ENCODE measurements around the gene ZNF511. TPM values are rescaled to one million over a fixed set of nuclear protein-coding genes. Genes with fewer than 3 reads are reported as not detected.

ZNF511 gene
- total and polyA plus RNA-seq, 7 experiments from 2014 or later: 29.6 to 88.1 (median 38.8) TPM

GRCh38 chr10:133326223-133326551 is 17.5 kb downstream of the ZNF511 start:
- intact Hi-C loops (cut with micrococcal nuclease): loop anchor here (5.0 kb wide), 4 partner anchors 66 to 384 kb away; partner anchors contain the start of genes CFAP46 (in 1 of the 2), MTG1 (in 1 of the 2) and SCART1 (in 1 of the 2)
- DNase-seq (no peak), ATAC-seq (no peak)
- Mint-ChIP-seq H3K27me3 (peaks cover 12 to 56% (median 19%) of the 10 kb centered on the region in 5 donors), H3K36me3 (no peaks in the 10 kb centered on the region), H3K4me3 (peak overlapping the region in 9 of 10 donors; percentile 16 to 88 (median 43)), H3K9me3 (peaks cover 0 to 3% (median 0%) of the 10 kb centered on the region in 11 donors), H3K4me1 (peaks cover 4 to 18% (median 12%) of the 10 kb centered on the region in 7 donors), H3K27ac (no peak overlapping the region)
- no peak overlapping the region for H3K27ac ChIP-seq (ENCODE audit: low read depth, low read length)
- ChIA-PET CTCF (interaction anchor here (0.5 to 1.1 kb wide), 2 partner anchors 17 to 183 kb away, joined by 3 read pairs; no protein-coding TSS in a partner anchor), POLR2A (no interaction called here)
- H3K4me1 ChIP-seq (ENCODE audit: control insufficient read depth in 2 of 2, insufficient read depth in 2 of 2, low read length in 2 of 2): peaks cover 8 to 18% of the 10 kb centered on the region in 2 donors
- no peaks in the 10 kb centered on the region for H3K9me3 ChIP-seq (ENCODE audit: control insufficient read depth in 2 of 3, low read length in 3 of 3)
- H3K36me3 ChIP-seq (ENCODE audit: control insufficient read depth in 2 of 3, insufficient read depth in 3 of 3, low read length in 3 of 3): no peaks in the 10 kb centered on the region
- peaks cover 8 to 12% of the 10 kb centered on the region in 2 donors for H3K27me3 ChIP-seq (ENCODE audit: control insufficient read depth in 2 of 2, insufficient read depth in 2 of 2, low read length in 2 of 2)
- H3K4me3 ChIP-seq (ENCODE audit: low read length): no peak overlapping the region

- Histone ChIP-seq H3K27ac (ENCODE audit: low read depth, low read length) (no peak overlapping the region), H3K4me1 (ENCODE audit: control insufficient read depth in 2 of 2, insufficient read depth in 2 of 2, low read length in 2 of 2) (peaks cover 8 to 18% of the 10 kb centered on the region in 2 donors), H3K36me3 (ENCODE audit: control insufficient read depth in 2 of 3, insufficient read depth in 3 of 3, low read length in 3 of 3) (no peaks in the 10 kb centered on the region), H3K27me3 (ENCODE audit: control insufficient read depth in 2 of 2, insufficient read depth in 2 of 2, low read length in 2 of 2) (peaks cover 8 to 12% of the 10 kb centered on the region in 2 donors), H3K9me3 (ENCODE audit: control insufficient read depth in 2 of 3, low read length in 3 of 3) (no peaks in the 10 kb centered on the region), H3K4me3 (ENCODE audit: low read length) (no peak overlapping the region)
- CTCF ChIA-PET: interaction anchor here (0.5 to 1.1 kb wide), 3 partner anchors 16 to 287 kb away, joined by 3 read pairs; no protein-coding TSS in a partner anchor
- no peak for DNase-seq
- peak overlapping the region in 3 of 10 donors; percentile 37 to 88 (median 87) for H3K4me3 Mint-ChIP-seq
- intact Hi-C loops (cut with micrococcal nuclease): loop anchor here (5.0 kb wide), 4 partner anchors 65 to 385 kb away; partner anchors contain the start of genes CFAP46 (in 1 of the 2), MTG1 (in 1 of the 2) and SCART1 (in 1 of the 2)
- H3K27ac Mint-ChIP-seq: peak overlapping the region in 1 of 9 donors; percentile 2
- POLR2A ChIA-PET: interaction anchor here (0.9 to 1.1 kb wide), 2 partner anchors 9 to 35 kb away, joined by 3 read pairs; partner anchors contain the start of gene CALY
- H3K4me1 Mint-ChIP-seq: peaks cover 4 to 18% (median 12%) of the 10 kb centered on the region in 7 donors
- H3K27me3 Mint-ChIP-seq: peaks cover 12 to 63% (median 19%) of the 10 kb centered on the region in 5 donors
- no peak for ATAC-seq
- H3K36me3 Mint-ChIP-seq: no peaks in the 10 kb centered on the region
- peaks cover 0 to 3% (median 0%) of the 10 kb centered on the region in 11 donors for H3K9me3 Mint-ChIP-seq
These were observed 18.3 kb downstream of the ZNF511 start for GRCh38 chr10:133326745-133327650.

GRCh38 chr10:133327651-133328357 is 19.1 kb downstream of the ZNF511 start:
- H3K27me3 ChIP-seq (ENCODE audit: control insufficient read depth in 2 of 2, insufficient read depth in 2 of 2, low read length in 2 of 2): peaks cover 8 to 12% of the 10 kb centered on the region in 2 donors
- ChIA-PET POLR2A (interaction anchor here (0.9 to 1.1 kb wide), 2 partner anchors 8 to 34 kb away, joined by 3 read pairs; partner anchors contain the start of gene CALY), CTCF (interaction anchor here (0.8 to 0.9 kb wide), 2 partner anchors 193 to 286 kb away, joined by 3 read pairs; no protein-coding TSS in a partner anchor)
- peaks cover 8 to 18% of the 10 kb centered on the region in 2 donors for H3K4me1 ChIP-seq (ENCODE audit: control insufficient read depth in 2 of 2, insufficient read depth in 2 of 2, low read length in 2 of 2)
- Mint-ChIP-seq H3K4me3 (peak overlapping the region in 1 of 10 donors; percentile 29), H3K27me3 (peaks cover 12 to 68% (median 19%) of the 10 kb centered on the region in 5 donors), H3K4me1 (peaks cover 4 to 18% (median 12%) of the 10 kb centered on the region in 7 donors), H3K36me3 (no peaks in the 10 kb centered on the region), H3K9me3 (peaks cover 0 to 7% (median 0%) of the 10 kb centered on the region in 11 donors), H3K27ac (peak overlapping the region in 1 of 9 donors; percentile 2)
- no peak overlapping the region for H3K4me3 ChIP-seq (ENCODE audit: low read length)
- ATAC-seq (no peak), DNase-seq (no peak)
- no peak overlapping the region for H3K27ac ChIP-seq (ENCODE audit: low read depth, low read length)
- intact Hi-C loops (cut with micrococcal nuclease): loop anchor here (2.0 to 5.0 kb wide), 6 partner anchors 51 to 386 kb away; partner anchors contain the start of genes CFAP46 (in 1 of the 2), MTG1 (in 1 of the 2), PAOX (in 1 of the 2) and SCART1 (in 1 of the 2)
- no peaks in the 10 kb centered on the region for H3K36me3 ChIP-seq (ENCODE audit: control insufficient read depth in 2 of 3, insufficient read depth in 3 of 3, low read length in 3 of 3)
- no peaks in the 10 kb centered on the region for H3K9me3 ChIP-seq (ENCODE audit: control insufficient read depth in 2 of 3, low read length in 3 of 3)

- DNase-seq (no peak), ATAC-seq (no peak)
- H3K9me3 ChIP-seq (ENCODE audit: control insufficient read depth in 2 of 3, low read length in 3 of 3): no peaks in the 10 kb centered on the region
- ChIA-PET CTCF (interaction anchor here (0.5 to 1.9 kb wide), 18 partner anchors 7 to 285 kb away, joined by 3 to 17 read pairs (median 4); partner anchors contain the start of gene FUOM), POLR2A (interaction anchor here (1.0 kb wide), 1 partner anchor 61 kb away, joined by 4 read pairs; no protein-coding TSS in a partner anchor)
- no peak overlapping the region for H3K27ac ChIP-seq (ENCODE audit: low read depth, low read length)
- H3K36me3 Mint-ChIP-seq: no peaks in the 10 kb centered on the region
- intact Hi-C loops (cut with micrococcal nuclease): loop anchor here (1.0 to 5.0 kb wide), 11 partner anchors 29 to 386 kb away; partner anchors contain the start of genes MTG1 (in 2 of the 2), CFAP46 (in 1 of the 2), PAOX (in 1 of the 2) and SCART1 (in 1 of the 2)
- H3K9me3 Mint-ChIP-seq: peaks cover 0 to 8% (median 0%) of the 10 kb centered on the region in 11 donors
- H3K4me3 Mint-ChIP-seq: peak overlapping the region in 1 of 10 donors; percentile 29
- H3K27me3 Mint-ChIP-seq: peaks cover 12 to 74% (median 19%) of the 10 kb centered on the region in 5 donors
- peaks cover 8 to 12% of the 10 kb centered on the region in 2 donors for H3K27me3 ChIP-seq (ENCODE audit: control insufficient read depth in 2 of 2, insufficient read depth in 2 of 2, low read length in 2 of 2)
- no peaks in the 10 kb centered on the region for H3K36me3 ChIP-seq (ENCODE audit: control insufficient read depth in 2 of 3, insufficient read depth in 3 of 3, low read length in 3 of 3)
- H3K4me1 ChIP-seq (ENCODE audit: control insufficient read depth in 2 of 2, insufficient read depth in 2 of 2, low read length in 2 of 2): peaks cover 8 to 18% of the 10 kb centered on the region in 2 donors
- no peak overlapping the region for H3K4me3 ChIP-seq (ENCODE audit: low read length)
- peaks cover 4 to 18% (median 12%) of the 10 kb centered on the region in 7 donors for H3K4me1 Mint-ChIP-seq
- H3K27ac Mint-ChIP-seq: peak overlapping the region in 1 of 9 donors; percentile 71
These were observed 19.9 kb downstream of the ZNF511 start for GRCh38 chr10:133328358-133329343.

- DNase-seq (peak; percentile 72 to 88 (median 82)), ATAC-seq (peak; percentile 92)
- Histone ChIP-seq H3K9me3 (ENCODE audit: control insufficient read depth in 2 of 3, low read length in 3 of 3) (no peaks in the 10 kb centered on the region), H3K4me3 (ENCODE audit: low read length) (no peak overlapping the region), H3K27ac (ENCODE audit: low read depth, low read length) (no peak overlapping the region), H3K4me1 (ENCODE audit: control insufficient read depth in 2 of 2, insufficient read depth in 2 of 2, low read length in 2 of 2) (peaks cover 8 to 18% of the 10 kb centered on the region in 2 donors), H3K27me3 (ENCODE audit: control insufficient read depth in 2 of 2, insufficient read depth in 2 of 2, low read length in 2 of 2) (peaks cover 8 to 12% of the 10 kb centered on the region in 2 donors), H3K36me3 (ENCODE audit: control insufficient read depth in 2 of 3, insufficient read depth in 3 of 3, low read length in 3 of 3) (no peaks in the 10 kb centered on the region)
- CTCF ChIA-PET: interaction anchor here (0.5 to 1.9 kb wide), 19 partner anchors 8 to 284 kb away, joined by 3 to 17 read pairs (median 4); partner anchors contain the start of gene FUOM
- Mint-ChIP-seq H3K27ac (no peak overlapping the region), H3K27me3 (peaks cover 12 to 78% (median 19%) of the 10 kb centered on the region in 5 donors), H3K4me3 (peak overlapping the region in 8 of 10 donors; percentile 10 to 58 (median 42)), H3K36me3 (no peaks in the 10 kb centered on the region), H3K9me3 (peaks cover 0 to 8% (median 0%) of the 10 kb centered on the region in 11 donors), H3K4me1 (peaks cover 4 to 18% (median 12%) of the 10 kb centered on the region in 7 donors)
- POLR2A ChIA-PET: interaction anchor here (0.6 to 1.0 kb wide), 2 partner anchors 60 to 706 kb away, joined by 3 to 4 read pairs; no protein-coding TSS in a partner anchor
- intact Hi-C loops (cut with micrococcal nuclease): loop anchor here (1.0 to 5.0 kb wide), 11 partner anchors 28 to 387 kb away; partner anchors contain the start of genes MTG1 (in 2 of the 2), CFAP46 (in 1 of the 2), PAOX (in 1 of the 2) and SCART1 (in 1 of the 2)
These were observed 20.9 kb downstream of the ZNF511 start for GRCh38 chr10:133329491-133330202.
